Parathyroid adenoma (tissue), 2 donors: ENCODE data around the gene XIRP1.

Source experiments
- H2AFZ ChIP-seq: fragments of 300-600 bp; sonication (generic); one replicate; pipeline ENCODE4 v1.7.0; 2017; ENCODE audit warnings: antibody characterized with exemption, mild to moderate bottlenecking
- H3K27ac ChIP-seq: fragments of 300-600 bp; sonication (generic); one replicate; pipeline ENCODE4 v1.7.0; 2017
- H3K27me3 ChIP-seq: fragments of 300-600 bp; sonication (generic); one replicate; pipeline ENCODE4 v1.7.0; 2017; ENCODE audit warnings: low read length; ENCODE audit not compliant: control insufficient read depth, insufficient read depth
- H3K36me3 ChIP-seq: fragments of 300-600 bp; sonication (generic); one replicate; pipeline ENCODE4 v1.7.0; 2017; ENCODE audit warnings: low read length; ENCODE audit not compliant: control insufficient read depth, insufficient read depth
- H3K4me1 ChIP-seq: fragments of 300-600 bp; sonication (generic); one replicate; pipeline ENCODE4 v1.7.0; 2017; ENCODE audit warnings: control low read depth
- H3K4me2 ChIP-seq: fragments of 300-600 bp; sonication (generic); one replicate; pipeline ENCODE4 v1.7.0; 2017; ENCODE audit warnings: low read length
- H3K4me3 ChIP-seq: fragments of 300-600 bp; sonication (generic); one replicate; pipeline ENCODE4 v1.7.0; 2017; ENCODE audit warnings: low read depth, low read length
- H3K79me2 ChIP-seq: fragments of 300-600 bp; sonication (generic); one replicate; pipeline ENCODE4 v1.7.0; 2017; ENCODE audit warnings: control low read depth
- H3K9ac ChIP-seq: fragments of 300-600 bp; sonication (generic); one replicate; pipeline ENCODE4 v1.7.0; 2017; ENCODE audit warnings: mild to moderate bottlenecking
- H3K9me3 ChIP-seq: fragments of 300-600 bp; sonication (generic); one replicate; pipeline ENCODE4 v1.7.0; 2017; ENCODE audit warnings: low read length; ENCODE audit not compliant: control insufficient read depth
- CTCF ChIP-seq: fragments of 300-600 bp; sonication (generic); IDR thresholded peaks from one replicate; pipeline ENCODE4 v1.7.0; 2017; ENCODE audit warnings: antibody characterized with exemption, mild to moderate bottlenecking
- donor health status: primary hyperparathyroidism.

Gene XIRP1

GRCh38 chr3:39222939-39223338 is 30.5 kb upstream of the XIRP1 start:
- Histone ChIP-seq H3K27ac (no peak overlapping the region), H3K27me3 (no peaks in the 10 kb centered on the region), H3K79me2 (no peaks in the 10 kb centered on the region), H2AFZ (no peak overlapping the region), H3K36me3 (no peaks in the 10 kb centered on the region), H3K4me3 (no peak overlapping the region), H3K9me3 (no peaks in the 10 kb centered on the region), H3K4me1 (peaks cover 14% of the 10 kb centered on the region), H3K9ac (no peak overlapping the region), H3K4me2 (no peak overlapping the region)
- no peak for TF ChIP-seq CTCF

GRCh38 chr3:39222462-39222861 is 30.1 kb upstream of the XIRP1 start:
- Histone ChIP-seq H3K4me2 (no peak overlapping the region), H3K9me3 (no peaks in the 10 kb centered on the region), H3K27ac (no peak overlapping the region), H2AFZ (no peak overlapping the region), H3K9ac (no peak overlapping the region), H3K27me3 (no peaks in the 10 kb centered on the region), H3K36me3 (no peaks in the 10 kb centered on the region), H3K4me3 (no peak overlapping the region), H3K4me1 (peaks cover 14% of the 10 kb centered on the region), H3K79me2 (no peaks in the 10 kb centered on the region)
- no peak for TF ChIP-seq CTCF

GRCh38 chr3:39221141-39221530 is 28.7 kb upstream of the XIRP1 start:
- Histone ChIP-seq H3K27ac (no peak overlapping the region), H3K4me1 (peaks cover 14% of the 10 kb centered on the region)
- no peak for TF ChIP-seq CTCF

GRCh38 chr3:39220407-39221140 is 28.2 kb upstream of the XIRP1 start:
- H2AFZ ChIP-seq = no peak overlapping the region
- no peak overlapping the region for H3K4me2 ChIP-seq
- H3K27ac ChIP-seq = no peak overlapping the region
- no peak for TF ChIP-seq CTCF
- no peaks in the 10 kb centered on the region for H3K27me3 ChIP-seq
- H3K36me3 ChIP-seq = no peaks in the 10 kb centered on the region
- no peak overlapping the region for H3K9ac ChIP-seq
- H3K9me3 ChIP-seq = no peaks in the 10 kb centered on the region
- H3K79me2 ChIP-seq = no peaks in the 10 kb centered on the region
- H3K4me3 ChIP-seq = no peak overlapping the region
- peaks cover 14% of the 10 kb centered on the region for H3K4me1 ChIP-seq

More at GRCh38 chr3:39221141-39221530, 28.7 kb upstream of the XIRP1 start:
- Histone ChIP-seq H3K27me3 (no peaks in the 10 kb centered on the region), H2AFZ (no peak overlapping the region), H3K9me3 (no peaks in the 10 kb centered on the region), H3K36me3 (no peaks in the 10 kb centered on the region), H3K4me3 (no peak overlapping the region), H3K79me2 (no peaks in the 10 kb centered on the region), H3K9ac (no peak overlapping the region), H3K4me2 (no peak overlapping the region)

GRCh38 chr3:39219702-39220101 is 27.3 kb upstream of the XIRP1 start:
- H3K27me3 ChIP-seq = no peaks in the 10 kb centered on the region

More at GRCh38 chr3:39219702-39220101, 27.3 kb upstream of the XIRP1 start:
- Histone ChIP-seq H3K27ac (no peak overlapping the region), H3K36me3 (no peaks in the 10 kb centered on the region), H3K9ac (no peak overlapping the region), H3K4me2 (no peak overlapping the region), H3K79me2 (no peaks in the 10 kb centered on the region), H2AFZ (no peak overlapping the region), H3K4me3 (no peak overlapping the region), H3K9me3 (no peaks in the 10 kb centered on the region), H3K4me1 (peaks cover 6% of the 10 kb centered on the region)
- no peak for TF ChIP-seq CTCF
